BLaER1 (cell line): ENCODE results near the gene SAPCD2.

Source experiments
- H3K27ac ChIP-seq: shearing (Covaris generic); formaldehyde crosslinking; 2 replicates; pipeline ENCODE4 v1.8.1; 2022
- H3K27me3 ChIP-seq: shearing (Covaris generic); formaldehyde crosslinking; 2 replicates; pipeline ENCODE4 v1.8.1; 2022
- H3K36me3 ChIP-seq: shearing (Covaris generic); formaldehyde crosslinking; 2 replicates; pipeline ENCODE4 v1.8.1; 2022
- H3K4me1 ChIP-seq: shearing (Covaris generic); formaldehyde crosslinking; 2 replicates; pipeline ENCODE4 v1.8.1; 2022
- H3K4me2 ChIP-seq: shearing (Covaris generic); formaldehyde crosslinking; 2 replicates; pipeline ENCODE4 v1.8.1; 2022
- H3K4me3 ChIP-seq: shearing (Covaris generic); formaldehyde crosslinking; 2 replicates; pipeline ENCODE4 v1.8.1; 2022
- H3K9ac ChIP-seq: shearing (Covaris generic); formaldehyde crosslinking; 2 replicates; pipeline ENCODE4 v1.8.1; 2022
- H3K9me3 ChIP-seq: shearing (Covaris generic); formaldehyde crosslinking; 2 replicates; pipeline ENCODE4 v1.8.1; 2022
- H4K20me1 ChIP-seq: shearing (Covaris generic); formaldehyde crosslinking; 2 replicates; pipeline ENCODE4 v1.8.1; 2022
- Cebpa-rat ChIP-seq: shearing (Covaris generic); IDR thresholded peaks from 2 replicates; pipeline ENCODE4 v1.8.1; 2022

The SAPCD2 gene

GRCh38 chr9:137028263-137029057 is 41.9 kb downstream of the SAPCD2 start:
- H3K4me1 ChIP-seq: peaks cover 87% of the 10 kb centered on the region
- H3K36me3 ChIP-seq: 0 out of 2 replicates have a peak, but pooled peaks cover 6% of the 10 kb centered on the region
- H3K4me2 ChIP-seq: peak overlapping the region; percentile 94
- TF ChIP-seq Cebpa-rat: no peak
- H3K9ac ChIP-seq: peak overlapping the region; percentile 80
- no peaks in the 10 kb centered on the region for H3K27me3 ChIP-seq
- H3K27ac ChIP-seq: peak overlapping the region; percentile 94
- no peaks in the 10 kb centered on the region for H3K9me3 ChIP-seq
- peaks cover 39% of the 10 kb centered on the region for H4K20me1 ChIP-seq
- H3K4me3 ChIP-seq: peak overlapping the region; percentile 74

DNA sequence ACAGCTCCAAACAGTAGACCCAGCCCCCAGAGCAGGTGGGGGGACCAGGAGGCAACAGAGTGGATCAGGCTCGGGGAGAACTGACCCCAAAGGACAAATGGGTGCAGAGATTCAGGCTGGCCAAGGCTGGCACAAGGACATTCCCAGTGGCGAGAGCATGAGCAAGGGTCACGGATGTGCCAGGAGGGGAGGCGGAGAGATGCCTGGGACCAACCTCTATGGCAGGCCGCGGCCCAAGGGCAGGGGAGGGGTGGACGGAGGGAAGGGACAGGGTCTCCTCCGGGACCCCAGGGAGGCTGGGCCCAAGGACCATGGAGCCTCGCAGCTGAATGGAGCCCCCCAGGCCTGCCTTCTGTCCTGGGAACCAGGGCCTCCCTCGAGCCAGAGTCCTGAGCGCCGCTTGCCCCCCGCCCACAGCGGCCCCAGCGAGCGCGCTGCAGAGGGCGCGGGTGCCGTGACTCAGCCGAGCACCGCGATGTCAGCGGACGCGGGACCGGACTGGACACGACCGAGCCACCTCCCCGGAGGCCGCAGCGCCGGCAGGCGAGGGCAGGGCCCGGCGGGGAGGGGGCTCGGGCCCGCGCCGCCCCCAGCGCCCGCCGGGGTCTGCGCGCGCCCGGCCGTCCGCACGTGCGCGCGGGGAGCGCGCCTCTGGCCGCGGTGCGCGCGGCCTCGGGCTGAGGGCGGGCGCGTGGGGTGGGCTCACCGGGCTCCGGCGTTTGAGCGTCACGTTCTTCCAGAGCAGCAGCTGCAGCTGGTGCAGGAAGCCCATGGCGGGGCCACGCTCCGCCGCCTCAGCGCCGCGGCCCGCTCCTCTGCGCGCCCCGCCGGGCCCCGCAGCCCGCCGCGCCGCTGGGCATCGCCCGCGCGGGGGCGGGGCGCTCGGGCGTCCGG is 42.7 kb downstream of the SAPCD2 start, which contains the start of gene ABCA2:
TSS of gene ABCA2 (minus strand) at position 869 of the 894 bp plus-strand sequence. CDS start at position 772, 97 bp downstream.
- Histone ChIP-seq H3K4me3 (peak within 1 kb of the TSS; percentile 74), H3K27me3 (no peaks in the 10 kb centered on the region), H3K36me3 (peaks cover 7% of the 10 kb centered on the region; the same call in 1 of the 2 replicates), H3K4me2 (peak within 1 kb of the TSS; percentile 94), H3K27ac (peak within 1 kb of the TSS; percentile 94), H3K9me3 (no peaks in the 10 kb centered on the region), H4K20me1 (peaks cover 41% of the 10 kb centered on the region), H3K9ac (peak within 1 kb of the TSS; percentile 80), H3K4me1 (peaks cover 79% of the 10 kb centered on the region)
- no peak for TF ChIP-seq Cebpa-rat

GRCh38 chr9:137026828-137027227 is 43.5 kb downstream of the SAPCD2 start:
- Histone ChIP-seq H4K20me1 (peaks cover 41% of the 10 kb centered on the region), H3K9ac (peak overlapping the region; percentile 80), H3K27ac (peak overlapping the region; percentile 94), H3K36me3 (peaks cover 12% of the 10 kb centered on the region; the same call in 1 of the 2 replicates), H3K4me1 (peaks cover 71% of the 10 kb centered on the region), H3K4me2 (peak overlapping the region; percentile 94), H3K27me3 (no peaks in the 10 kb centered on the region), H3K9me3 (no peaks in the 10 kb centered on the region), H3K4me3 (peak overlapping the region; percentile 74)
- TF ChIP-seq Cebpa-rat: no peak

GRCh38 chr9:137026384-137026783 is 44.0 kb downstream of the SAPCD2 start:
- no peak for TF ChIP-seq Cebpa-rat
- Histone ChIP-seq H4K20me1 (peaks cover 44% of the 10 kb centered on the region), H3K9me3 (no peaks in the 10 kb centered on the region), H3K27me3 (no peaks in the 10 kb centered on the region), H3K4me2 (peak overlapping the region; percentile 94), H3K27ac (no peak overlapping the region; the same call in 1 of the 2 replicates), H3K4me1 (peaks cover 66% of the 10 kb centered on the region), H3K9ac (0 out of 2 replicates have a peak overlapping the region, but pooled peaks have one; percentile 28), H3K4me3 (peak overlapping the region; percentile 5; the same call in 1 of the 2 replicates), H3K36me3 (peaks cover 16% of the 10 kb centered on the region; the same call in 1 of the 2 replicates)

- Histone ChIP-seq H3K4me1 (peaks cover 58% of the 10 kb centered on the region), H3K27me3 (no peaks in the 10 kb centered on the region), H3K4me2 (peak overlapping the region; percentile 94)
Observed at GRCh38 chr9:137025517-137025966, 44.8 kb downstream of the SAPCD2 start.

DNA sequence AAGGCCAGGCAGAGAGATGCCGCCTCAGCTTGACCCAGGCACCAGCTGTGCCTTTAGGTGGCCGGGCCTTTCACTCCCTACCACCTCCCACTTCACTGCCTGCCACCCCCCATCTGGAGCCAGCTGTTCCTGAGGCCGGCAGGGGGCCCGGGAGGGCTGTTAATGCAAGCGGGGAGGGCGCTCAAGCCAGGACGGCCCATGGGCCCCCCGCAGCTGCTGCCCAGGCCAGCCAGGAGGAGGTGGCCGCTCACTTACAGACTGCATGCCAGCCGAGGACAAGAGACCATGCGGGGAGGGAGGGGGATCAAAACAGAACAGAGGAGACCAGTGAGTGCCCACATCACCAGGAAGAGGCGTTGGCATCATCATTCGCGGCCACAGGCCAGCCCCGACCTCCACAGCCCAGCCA is 46.8 kb downstream of the SAPCD2 start:
- Histone ChIP-seq H4K20me1 (peaks cover 48% of the 10 kb centered on the region), H3K9ac (no peak overlapping the region), H3K9me3 (no peaks in the 10 kb centered on the region), H3K27me3 (no peaks in the 10 kb centered on the region), H3K36me3 (peaks cover 41% of the 10 kb centered on the region), H3K4me1 (peaks cover 52% of the 10 kb centered on the region), H3K27ac (no peak overlapping the region; the same call in 1 of the 2 replicates), H3K4me2 (no peak overlapping the region), H3K4me3 (no peak overlapping the region)
- no peak for TF ChIP-seq Cebpa-rat

More at GRCh38 chr9:137025517-137025966, 44.8 kb downstream of the SAPCD2 start:
- Histone ChIP-seq H3K27ac (no peak overlapping the region), H3K4me3 (no peak overlapping the region), H3K36me3 (peaks cover 24% of the 10 kb centered on the region), H3K9ac (no peak overlapping the region), H4K20me1 (peaks cover 48% of the 10 kb centered on the region), H3K9me3 (no peaks in the 10 kb centered on the region)
- no peak for TF ChIP-seq Cebpa-rat

DNA sequence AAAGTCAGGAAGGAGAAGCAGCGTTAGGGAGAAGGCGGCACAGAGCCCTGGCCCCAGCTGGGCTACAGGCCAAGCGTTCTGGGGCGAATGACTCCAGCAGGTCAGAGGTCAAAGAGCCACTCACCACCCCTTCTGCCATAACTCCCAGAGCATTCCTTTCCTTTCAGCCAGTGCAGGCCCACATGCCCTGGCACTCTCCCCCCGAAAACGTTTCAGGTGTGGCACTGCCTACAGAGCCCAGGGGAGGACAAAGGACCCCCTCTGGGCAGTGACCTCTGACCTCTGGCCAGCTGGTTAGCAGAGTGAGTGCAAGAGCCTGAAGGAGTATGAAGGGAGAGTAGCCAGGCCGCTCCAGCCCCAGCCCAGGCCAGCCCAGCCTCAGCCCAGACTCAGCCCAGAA is 47.2 kb downstream of the SAPCD2 start:
- Histone ChIP-seq H3K27ac (no peak overlapping the region; the same call in 1 of the 2 replicates), H3K36me3 (peaks cover 41% of the 10 kb centered on the region), H3K9ac (no peak overlapping the region), H3K4me3 (no peak overlapping the region), H3K4me2 (no peak overlapping the region), H3K9me3 (no peaks in the 10 kb centered on the region), H4K20me1 (peaks cover 48% of the 10 kb centered on the region), H3K4me1 (peaks cover 49% of the 10 kb centered on the region), H3K27me3 (no peaks in the 10 kb centered on the region)
- no peak for TF ChIP-seq Cebpa-rat

GRCh38 chr9:137022662-137023008 is 47.7 kb downstream of the SAPCD2 start:
- peaks cover 47% of the 10 kb centered on the region for H3K4me1 ChIP-seq
- no peak overlapping the region for H3K27ac ChIP-seq
- peaks cover 48% of the 10 kb centered on the region for H4K20me1 ChIP-seq
- H3K4me3 ChIP-seq: no peak overlapping the region
- no peak overlapping the region for H3K9ac ChIP-seq
- H3K4me2 ChIP-seq: no peak overlapping the region
- TF ChIP-seq Cebpa-rat: no peak
- no peaks in the 10 kb centered on the region for H3K9me3 ChIP-seq
- H3K36me3 ChIP-seq: peaks cover 46% of the 10 kb centered on the region
- H3K27me3 ChIP-seq: no peaks in the 10 kb centered on the region

DNA sequence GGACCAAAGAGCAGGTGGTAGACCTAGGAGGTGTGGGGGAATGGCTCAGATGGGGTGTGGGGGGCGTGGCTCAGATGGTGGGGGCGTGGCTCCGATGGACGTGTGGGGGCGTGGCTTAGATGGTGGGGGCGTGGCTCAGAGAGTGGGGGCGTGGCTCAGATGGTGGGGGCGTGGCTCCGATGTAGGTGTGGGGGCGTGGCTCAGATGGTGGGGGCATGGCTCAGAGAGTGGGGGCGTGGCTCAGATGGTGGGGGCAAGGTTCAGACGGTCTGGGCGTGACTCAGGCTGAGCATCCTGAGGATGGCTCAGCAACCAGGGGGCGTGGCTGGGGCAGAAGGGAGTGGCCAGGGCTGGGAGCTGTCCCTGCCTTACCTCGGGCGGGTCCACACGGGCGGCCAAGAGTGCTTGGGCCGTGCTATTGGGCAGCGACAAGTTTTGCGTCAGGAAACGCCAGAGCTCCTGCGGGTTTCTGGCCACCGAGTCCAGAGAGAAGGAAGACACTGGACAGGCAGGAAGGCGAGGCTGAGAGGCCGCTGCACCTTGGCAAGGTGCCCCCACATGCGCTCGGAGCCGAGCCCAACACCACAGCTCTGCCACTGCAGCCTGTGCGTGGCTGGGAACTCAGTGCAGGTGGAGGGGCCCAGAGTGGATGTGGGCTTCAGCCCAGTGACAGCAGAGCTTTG is 48.2 kb downstream of the SAPCD2 start:
- Histone ChIP-seq H3K36me3 (peaks cover 51% of the 10 kb centered on the region), H3K4me3 (no peak overlapping the region), H3K4me2 (no peak overlapping the region), H3K27me3 (no peaks in the 10 kb centered on the region), H4K20me1 (peaks cover 43% of the 10 kb centered on the region), H3K27ac (no peak overlapping the region), H3K9me3 (no peaks in the 10 kb centered on the region), H3K4me1 (peaks cover 41% of the 10 kb centered on the region), H3K9ac (no peak overlapping the region)
- no peak for TF ChIP-seq Cebpa-rat
